Measurements from ENCODE around the gene BLNK.

The BLNK gene

DNA sequence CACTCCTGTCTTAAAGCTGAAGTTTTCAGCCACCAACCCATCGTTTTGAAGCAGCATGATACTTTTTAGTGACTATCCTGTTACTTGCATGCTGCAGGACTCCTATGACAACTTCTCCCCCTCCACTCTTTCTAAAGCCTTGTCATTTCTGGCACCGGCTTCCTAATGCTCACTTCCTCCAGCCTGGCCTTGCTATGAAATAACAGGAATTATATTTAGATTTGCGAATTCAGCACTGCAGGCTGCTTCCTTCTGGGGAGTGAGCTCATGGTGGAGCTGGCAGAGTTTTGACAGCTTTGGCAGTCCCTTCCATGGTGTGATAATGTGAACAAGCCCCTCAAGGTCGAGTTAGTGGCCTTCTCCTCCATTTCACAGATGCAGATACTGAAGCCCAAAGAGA lies 13.4 kb downstream of the BLNK start:
- Mint-ChIP-seq H3K27ac (no peak overlapping the region), H3K36me3 (no peaks in the 10 kb centered on the region), H3K4me3 (no peak overlapping the region), H3K9me3 (no peaks in the 10 kb centered on the region), H3K4me1 (no peaks in the 10 kb centered on the region)
- ATAC-seq, result no peak
- DNase-seq (ENCODE audit: low spot score in 2 of 2), result no peak

DNA sequence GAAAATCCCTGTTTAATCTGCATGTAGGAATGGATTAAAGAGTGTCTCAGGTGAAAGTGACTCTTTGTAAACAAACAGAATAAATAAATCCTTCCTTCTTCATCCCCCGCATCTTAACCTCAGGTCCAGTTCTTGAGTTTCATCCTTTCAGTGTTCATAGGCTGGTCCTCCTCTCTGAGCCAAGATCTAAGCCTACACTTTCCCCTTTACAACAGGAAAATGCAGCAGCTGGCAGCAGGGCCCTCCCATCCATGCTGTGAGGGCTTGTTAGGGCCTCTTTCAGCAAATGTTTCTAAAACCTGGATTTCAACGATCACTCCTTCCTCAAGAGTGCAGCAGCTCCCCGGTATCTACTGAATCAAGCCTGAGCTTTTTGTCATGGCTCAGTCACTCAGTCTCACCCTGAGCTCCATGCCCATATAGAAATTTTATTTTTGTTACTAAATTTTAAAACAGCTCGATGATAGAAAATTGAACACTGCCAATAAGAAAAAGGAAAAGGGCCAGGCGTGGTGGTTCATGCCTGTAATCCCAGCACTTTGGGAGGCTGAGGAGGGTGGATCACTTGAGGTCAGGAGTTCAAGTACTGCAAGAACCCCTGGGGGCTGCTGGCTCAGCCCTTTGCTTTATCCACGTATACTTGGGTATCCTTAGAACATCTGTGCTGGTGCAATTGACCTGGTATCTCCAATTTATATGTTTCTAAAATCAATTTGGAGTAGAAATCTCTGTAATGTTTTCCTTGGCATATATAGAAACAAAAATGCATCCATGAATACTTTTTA lies 15.6 kb downstream of the BLNK start:
- H3K4me1 Mint-ChIP-seq, result no peaks in the 10 kb centered on the region
- no peaks in the 10 kb centered on the region for H3K9me3 Mint-ChIP-seq
- no peak overlapping the region for H3K4me3 Mint-ChIP-seq
- no peak for ATAC-seq
- H3K27ac Mint-ChIP-seq, result no peak overlapping the region
- H3K36me3 Mint-ChIP-seq, result no peaks in the 10 kb centered on the region
- no peak for DNase-seq (ENCODE audit: low spot score in 2 of 2)

DNA sequence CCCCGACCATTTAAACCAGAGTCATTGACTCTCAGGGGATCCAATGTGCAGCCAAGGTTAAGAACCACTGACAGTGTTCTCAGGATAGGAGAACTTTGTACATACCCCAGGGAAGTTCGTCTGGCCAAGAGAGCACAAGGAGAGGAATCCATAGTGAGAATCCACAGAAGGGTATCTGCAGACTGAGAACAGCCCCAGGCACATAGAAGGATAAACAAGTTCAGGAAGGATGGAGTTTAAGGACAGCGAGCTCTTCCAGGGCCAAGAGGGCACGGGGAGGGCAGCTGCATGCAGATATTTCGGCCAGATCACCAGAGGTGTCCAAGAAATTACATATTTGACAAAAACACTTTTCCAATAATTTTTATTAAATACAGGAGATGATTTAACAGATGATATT lies 16.4 kb downstream of the BLNK start:
- H3K4me3 Mint-ChIP-seq, result no peak overlapping the region
- no peaks in the 10 kb centered on the region for H3K9me3 Mint-ChIP-seq
- no peaks in the 10 kb centered on the region for H3K36me3 Mint-ChIP-seq
- DNase-seq (ENCODE audit: low spot score in 2 of 2), result no peak
- no peak for ATAC-seq
- no peak overlapping the region for H3K27ac Mint-ChIP-seq
- no peaks in the 10 kb centered on the region for H3K4me1 Mint-ChIP-seq

DNA sequence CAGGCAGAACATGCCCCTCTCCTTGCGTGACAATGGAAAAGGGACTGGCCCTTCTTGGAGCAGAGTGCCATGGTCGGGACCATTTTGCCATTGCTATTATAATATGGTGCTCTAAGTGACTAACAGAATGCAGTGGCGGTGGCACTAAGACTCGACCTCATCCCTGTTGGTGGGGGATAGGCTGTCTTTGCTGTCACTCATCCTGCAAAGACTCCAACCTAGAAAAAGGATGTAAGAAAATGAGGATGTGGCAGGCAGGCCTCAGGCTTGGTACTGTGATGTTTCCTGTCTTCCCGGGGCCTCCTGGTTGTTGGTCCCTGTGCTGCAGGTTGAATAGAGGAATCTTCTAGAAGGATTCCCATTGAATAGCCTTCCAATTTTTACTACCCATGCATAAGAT lies 18.6 kb downstream of the BLNK start:
- Mint-ChIP-seq H3K4me3 (no peak overlapping the region), H3K9me3 (no peaks in the 10 kb centered on the region), H3K4me1 (no peaks in the 10 kb centered on the region), H3K27ac (no peak overlapping the region), H3K36me3 (no peaks in the 10 kb centered on the region)
- DNase-seq (ENCODE audit: low spot score in 2 of 2) (no peak), ATAC-seq (no peak)

- Mint-ChIP-seq H3K27ac (no peak overlapping the region), H3K9me3 (no peaks in the 10 kb centered on the region), H3K4me1 (no peaks in the 10 kb centered on the region), H3K36me3 (no peaks in the 10 kb centered on the region), H3K4me3 (no peak overlapping the region)
- DNase-seq (ENCODE audit: low spot score in 2 of 2) (no peak), ATAC-seq (no peak)
Measured at GRCh38 chr10:96250349-96250748, 21.0 kb downstream of the BLNK start.

GRCh38 chr10:96249264-96249663 lies 22.1 kb downstream of the BLNK start:
- H3K4me3 Mint-ChIP-seq, result no peak overlapping the region
- no peaks in the 10 kb centered on the region for H3K4me1 Mint-ChIP-seq
- H3K36me3 Mint-ChIP-seq, result no peaks in the 10 kb centered on the region
- H3K27ac Mint-ChIP-seq, result no peak overlapping the region
- H3K9me3 Mint-ChIP-seq, result no peaks in the 10 kb centered on the region
- ATAC-seq (peak; percentile 19), DNase-seq (ENCODE audit: low spot score in 2 of 2) (no peak)

- DNase-seq (ENCODE audit: low spot score in 2 of 2) (no peak), ATAC-seq (peak; percentile 49)
- no peaks in the 10 kb centered on the region for H3K9me3 Mint-ChIP-seq
- no peaks in the 10 kb centered on the region for H3K4me1 Mint-ChIP-seq
- no peak overlapping the region for H3K4me3 Mint-ChIP-seq
- H3K36me3 Mint-ChIP-seq, result no peaks in the 10 kb centered on the region
- H3K27ac Mint-ChIP-seq, result no peak overlapping the region
Measured at GRCh38 chr10:96244354-96244753, 27.0 kb downstream of the BLNK start.

DNA sequence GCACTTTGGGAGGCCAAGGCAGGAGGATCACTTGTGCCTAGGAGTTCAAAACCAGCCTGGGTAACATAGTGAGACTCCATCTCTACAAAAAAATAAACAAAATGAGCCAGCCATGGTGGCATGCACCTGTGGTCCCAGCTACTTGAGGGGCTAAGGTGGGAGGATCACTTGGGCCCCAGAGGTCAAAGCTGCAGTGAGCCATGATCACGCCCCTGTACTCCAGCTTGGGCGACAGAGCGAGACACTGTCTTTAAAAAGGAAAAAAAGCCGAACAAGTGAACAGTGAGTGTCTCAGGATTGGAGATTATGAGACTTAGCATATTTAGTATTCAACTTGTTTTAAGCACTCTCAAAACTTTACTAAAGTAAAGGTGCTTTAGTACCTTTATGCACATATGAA lies 28.1 kb downstream of the BLNK start:
- H3K27ac Mint-ChIP-seq, result no peak overlapping the region
- no peak overlapping the region for H3K4me3 Mint-ChIP-seq
- no peaks in the 10 kb centered on the region for H3K4me1 Mint-ChIP-seq
- no peaks in the 10 kb centered on the region for H3K36me3 Mint-ChIP-seq
- DNase-seq (ENCODE audit: low spot score in 2 of 2) (no peak), ATAC-seq (no peak)
- H3K9me3 Mint-ChIP-seq, result no peaks in the 10 kb centered on the region

DNA sequence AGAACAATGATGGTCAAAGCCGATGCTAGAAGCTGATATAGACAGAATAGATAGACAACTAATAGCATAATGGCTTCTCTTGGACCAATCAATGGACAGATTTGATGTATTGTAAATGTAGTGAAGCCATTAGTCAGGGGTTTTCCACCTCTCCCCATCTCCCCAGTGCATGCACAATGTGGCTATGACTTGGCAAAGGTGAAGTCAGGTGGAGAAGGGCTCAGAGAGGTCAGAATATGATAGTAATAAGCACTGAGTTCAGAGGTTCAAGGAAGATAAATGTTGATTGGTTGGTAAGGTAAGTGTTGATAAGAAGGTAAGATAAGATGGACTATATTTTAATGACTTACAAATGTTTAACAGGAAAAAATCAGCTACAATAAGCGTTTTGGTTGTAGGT lies 28.5 kb downstream of the BLNK start:
- Mint-ChIP-seq H3K9me3 (no peaks in the 10 kb centered on the region), H3K4me1 (no peaks in the 10 kb centered on the region), H3K36me3 (no peaks in the 10 kb centered on the region), H3K27ac (no peak overlapping the region), H3K4me3 (no peak overlapping the region)
- ATAC-seq (no peak), DNase-seq (ENCODE audit: low spot score in 2 of 2) (no peak)

DNA sequence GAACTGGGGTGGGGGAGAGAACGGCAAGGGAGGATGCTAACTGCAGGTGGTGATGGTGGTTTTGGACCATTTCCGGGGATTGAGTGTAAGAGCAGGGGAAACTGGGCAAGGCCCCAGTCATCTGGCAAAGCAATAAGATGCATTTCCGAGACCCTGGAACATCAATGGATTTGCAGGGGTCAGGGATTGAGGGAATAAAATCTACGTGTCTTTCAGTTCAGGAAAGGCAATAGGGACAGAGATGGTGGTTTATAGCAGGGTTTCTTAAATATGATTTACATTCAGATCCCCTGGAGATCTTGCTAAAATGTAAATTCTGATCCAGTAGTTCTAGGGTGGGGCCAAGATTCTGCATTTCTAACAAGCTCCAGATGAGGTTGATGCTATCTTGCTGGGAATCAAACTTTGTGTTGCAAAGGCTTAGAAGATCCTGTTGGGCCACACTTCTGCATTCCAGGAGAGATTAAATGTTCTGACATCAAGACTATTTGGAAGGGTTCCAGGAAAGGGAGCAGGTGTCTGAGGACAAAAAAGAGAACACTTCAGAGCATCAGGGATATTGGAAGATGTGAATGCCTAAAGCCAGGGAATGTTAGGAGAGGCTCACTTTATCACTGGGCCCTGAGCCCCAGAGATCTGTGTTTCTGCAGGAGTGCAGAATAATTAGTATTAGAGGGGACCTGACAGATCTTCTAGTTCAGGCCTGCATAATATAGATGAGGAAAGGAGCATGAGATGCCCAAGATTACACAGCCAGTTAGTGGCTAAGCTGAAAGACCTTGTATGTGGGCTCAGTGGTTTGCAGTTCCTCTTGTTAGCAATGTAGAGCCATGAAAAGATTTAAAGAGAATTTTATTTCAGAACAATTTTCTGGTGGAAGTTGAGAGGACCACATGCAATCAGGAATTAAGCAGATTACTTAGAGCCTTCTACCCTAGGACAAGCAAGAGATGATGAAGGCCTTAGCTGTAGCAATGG lies 32.4 kb downstream of the BLNK start:
- Mint-ChIP-seq H3K27ac (no peak overlapping the region), H3K9me3 (no peaks in the 10 kb centered on the region), H3K36me3 (no peaks in the 10 kb centered on the region), H3K4me3 (no peak overlapping the region), H3K4me1 (no peaks in the 10 kb centered on the region)
- DNase-seq (ENCODE audit: low spot score in 2 of 2) (no peak), ATAC-seq (no peak)

DNA sequence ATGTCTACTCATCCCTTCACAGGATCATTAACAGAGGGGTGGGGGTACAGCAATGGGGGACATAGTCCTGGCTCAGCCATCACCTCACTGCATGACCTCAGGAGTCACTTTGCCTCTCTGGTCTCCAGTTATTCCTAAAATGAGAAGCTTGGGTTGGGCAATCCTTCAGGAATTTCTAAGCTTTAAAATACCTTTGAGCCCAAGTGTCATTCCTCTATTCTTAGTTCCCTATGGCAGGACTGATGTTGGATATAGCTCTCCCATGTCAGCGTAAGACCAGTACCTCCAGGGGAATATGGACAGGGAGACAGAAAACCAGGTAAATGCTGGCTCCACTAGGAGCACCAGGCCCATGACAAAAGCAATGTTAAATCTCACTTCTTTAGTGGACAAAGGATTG lies 34.5 kb downstream of the BLNK start:
- Mint-ChIP-seq H3K4me1 (no peaks in the 10 kb centered on the region), H3K36me3 (no peaks in the 10 kb centered on the region), H3K27ac (no peak overlapping the region)

DNA sequence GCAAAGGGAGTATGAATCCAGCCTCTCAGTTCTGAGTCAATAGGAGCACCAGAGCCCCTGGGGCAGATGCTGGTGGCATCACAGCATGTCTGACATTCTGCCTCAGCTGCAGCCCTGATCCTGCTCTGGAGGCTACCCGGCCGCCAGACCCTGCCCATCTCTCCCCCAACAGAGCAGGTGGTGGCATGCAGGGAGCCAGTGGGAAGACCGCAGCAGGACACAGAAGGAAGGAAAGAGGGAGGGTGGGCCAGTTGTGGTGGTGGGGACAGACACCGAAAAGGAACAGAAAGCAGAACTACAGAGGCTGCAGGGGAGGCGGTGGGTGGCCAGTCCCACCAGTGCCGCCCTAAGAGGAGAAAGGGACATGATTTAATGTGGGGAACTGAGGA lies 35.3 kb downstream of the BLNK start:
- DNase-seq (ENCODE audit: low spot score in 2 of 2) (no peak), ATAC-seq (no peak)
- Mint-ChIP-seq H3K36me3 (no peaks in the 10 kb centered on the region), H3K4me1 (no peaks in the 10 kb centered on the region), H3K9me3 (no peaks in the 10 kb centered on the region), H3K27ac (no peak overlapping the region), H3K4me3 (no peak overlapping the region)

More for the DNA sequence above, 34.5 kb downstream of the BLNK start:
- Mint-ChIP-seq H3K4me3 (no peak overlapping the region), H3K9me3 (no peaks in the 10 kb centered on the region)
- ATAC-seq, result no peak
- DNase-seq (ENCODE audit: low spot score in 2 of 2), result no peak

DNA sequence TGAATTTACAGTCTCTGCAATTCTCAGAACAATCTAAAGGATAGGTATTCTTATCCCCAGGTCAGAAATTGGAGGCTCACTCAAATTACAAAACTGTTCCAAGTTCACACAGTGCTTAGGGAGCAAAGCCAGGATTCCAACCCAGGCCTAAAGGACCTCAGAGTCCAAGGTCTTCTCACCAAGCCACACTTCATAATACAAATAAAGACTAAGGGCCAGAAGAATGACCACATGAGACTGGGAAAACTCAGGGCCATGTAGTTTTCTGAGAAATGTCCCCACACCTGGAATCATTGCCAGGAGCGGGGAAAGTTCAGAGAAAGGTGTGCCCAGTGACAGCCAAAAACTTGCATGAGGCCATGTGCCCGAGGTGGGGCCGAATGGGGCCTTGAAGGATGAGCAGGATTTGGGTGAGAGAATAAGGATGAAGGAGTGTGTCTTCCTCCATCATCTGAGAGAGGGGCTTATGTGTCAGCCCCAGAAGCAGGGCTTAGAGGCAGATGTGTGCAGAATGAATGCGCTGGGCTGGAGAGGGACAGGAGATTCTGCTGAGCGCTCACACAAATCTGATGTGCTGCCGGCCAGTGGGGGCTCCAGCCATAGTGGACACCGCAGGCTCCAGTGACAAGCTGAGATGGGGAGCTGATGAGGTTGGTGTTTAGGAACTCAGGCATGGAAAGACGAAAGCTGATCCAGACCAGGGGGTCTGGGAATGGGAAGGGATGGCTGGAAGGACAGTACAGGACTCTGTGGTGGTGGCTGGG lies 35.9 kb downstream of the BLNK start:
- Mint-ChIP-seq H3K9me3 (no peaks in the 10 kb centered on the region), H3K36me3 (no peaks in the 10 kb centered on the region), H3K4me1 (no peaks in the 10 kb centered on the region), H3K27ac (no peak overlapping the region), H3K4me3 (no peak overlapping the region)
- no peak for DNase-seq (ENCODE audit: low spot score in 2 of 2)
- no peak for ATAC-seq

- no peak overlapping the region for H3K27ac Mint-ChIP-seq
- H3K4me1 Mint-ChIP-seq, result no peaks in the 10 kb centered on the region
Measured at GRCh38 chr10:96233959-96234358, 37.4 kb downstream of the BLNK start.

GRCh38 chr10:96230527-96230926 lies 40.8 kb downstream of the BLNK start:
- Mint-ChIP-seq H3K4me3 (no peak overlapping the region), H3K9me3 (no peaks in the 10 kb centered on the region), H3K36me3 (no peaks in the 10 kb centered on the region), H3K4me1 (no peaks in the 10 kb centered on the region), H3K27ac (no peak overlapping the region)
- ATAC-seq, result no peak
- no peak for DNase-seq (ENCODE audit: low spot score in 2 of 2)

More at GRCh38 chr10:96233959-96234358, 37.4 kb downstream of the BLNK start:
- DNase-seq (ENCODE audit: low spot score in 2 of 2), result no peak
- H3K36me3 Mint-ChIP-seq, result no peaks in the 10 kb centered on the region
- ATAC-seq, result no peak
- H3K9me3 Mint-ChIP-seq, result no peaks in the 10 kb centered on the region
- no peak overlapping the region for H3K4me3 Mint-ChIP-seq
